Limb (tissue), 2 donors: ENCODE measurements around the gene MBD5.

ENCODE experiments used
- DNase-seq, 2 donors: peaks; one replicate each; pipeline ENCODE4 v3.0.0-alpha.2; 2016; ENCODE audit errors: extremely low spot score in 2 of 2

MBD5 gene

GRCh38 chr2:148022882-148023281, 2.0 kb downstream of the MBD5 start:
- DNase-seq, result no peak

GRCh38 chr2:148023861-148024260, 3.0 kb downstream of the MBD5 start:
- DNase-seq, result no peak

- no peak for DNase-seq
These were observed 5.7 kb downstream of the MBD5 start for GRCh38 chr2:148026573-148026972.

DNA sequence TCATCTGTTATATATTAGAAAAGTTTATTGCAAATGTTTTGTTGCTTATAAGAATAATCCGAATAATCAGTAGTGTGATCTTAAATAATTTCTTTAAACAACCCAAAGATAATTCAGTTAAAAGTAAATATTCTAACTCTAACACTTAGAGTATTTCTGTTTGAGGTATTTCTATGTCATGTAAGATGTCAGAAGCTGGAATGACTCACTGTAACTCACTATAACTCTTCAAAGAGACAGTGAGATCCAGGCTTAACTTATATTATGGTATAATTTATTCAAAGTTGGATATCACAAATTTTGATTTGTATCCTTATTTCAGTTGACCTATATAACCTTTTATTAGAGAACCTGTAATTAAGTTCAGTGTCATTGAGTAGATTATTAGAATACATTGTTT, 6.9 kb downstream of the MBD5 start:
- DNase-seq, result no peak

GRCh38 chr2:148028781-148029180, 7.9 kb downstream of the MBD5 start:
- DNase-seq, result no peak

- DNase-seq, result no peak
These were observed 10.3 kb downstream of the MBD5 start for GRCh38 chr2:148031152-148031551.

DNA sequence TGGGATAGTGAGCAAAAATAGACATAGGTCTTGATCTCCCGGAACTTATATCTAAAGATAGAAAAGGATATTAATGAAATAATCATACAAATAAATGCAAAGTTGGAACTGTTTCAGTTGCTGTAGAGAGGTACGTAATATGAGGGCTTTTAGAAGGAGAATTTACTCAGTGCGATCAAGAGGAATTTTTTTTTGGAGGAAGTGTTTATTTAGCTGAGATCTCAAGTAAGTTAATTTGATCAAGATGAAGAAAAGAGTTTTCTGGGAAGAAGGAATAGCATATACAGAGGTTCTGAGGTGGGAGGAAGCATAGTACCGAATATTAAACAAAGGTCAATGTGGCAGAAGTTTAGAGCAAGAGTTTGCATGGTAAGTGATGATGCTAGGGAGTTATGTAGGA, 11.3 kb downstream of the MBD5 start:
- DNase-seq, result no peak

- no peak for DNase-seq
These were observed 18.9 kb downstream of the MBD5 start for GRCh38 chr2:148039783-148040182.

- DNase-seq, result no peak
These were observed 21.3 kb downstream of the MBD5 start for GRCh38 chr2:148042219-148042618.

DNA sequence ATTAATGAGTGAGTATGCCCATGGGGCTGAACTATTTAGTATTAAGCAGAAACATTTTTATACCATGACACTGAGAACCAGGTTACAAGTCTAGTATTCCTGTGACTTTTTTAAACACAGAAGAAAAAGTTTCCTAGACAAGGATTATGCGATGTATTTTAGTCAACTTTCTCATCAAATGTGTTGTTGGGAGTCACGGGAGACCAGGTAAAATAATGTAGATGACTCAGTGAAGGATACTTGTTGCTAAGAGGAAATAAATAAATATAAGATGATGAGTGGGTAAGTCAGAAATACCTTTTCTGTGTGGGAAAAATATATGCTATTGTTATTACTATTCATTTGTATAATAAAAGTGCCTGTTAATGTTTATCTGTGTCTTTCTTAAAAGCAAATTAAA, 23.4 kb downstream of the MBD5 start:
- no peak for DNase-seq

GRCh38 chr2:148046802-148047201, 25.9 kb downstream of the MBD5 start:
- no peak for DNase-seq

DNA sequence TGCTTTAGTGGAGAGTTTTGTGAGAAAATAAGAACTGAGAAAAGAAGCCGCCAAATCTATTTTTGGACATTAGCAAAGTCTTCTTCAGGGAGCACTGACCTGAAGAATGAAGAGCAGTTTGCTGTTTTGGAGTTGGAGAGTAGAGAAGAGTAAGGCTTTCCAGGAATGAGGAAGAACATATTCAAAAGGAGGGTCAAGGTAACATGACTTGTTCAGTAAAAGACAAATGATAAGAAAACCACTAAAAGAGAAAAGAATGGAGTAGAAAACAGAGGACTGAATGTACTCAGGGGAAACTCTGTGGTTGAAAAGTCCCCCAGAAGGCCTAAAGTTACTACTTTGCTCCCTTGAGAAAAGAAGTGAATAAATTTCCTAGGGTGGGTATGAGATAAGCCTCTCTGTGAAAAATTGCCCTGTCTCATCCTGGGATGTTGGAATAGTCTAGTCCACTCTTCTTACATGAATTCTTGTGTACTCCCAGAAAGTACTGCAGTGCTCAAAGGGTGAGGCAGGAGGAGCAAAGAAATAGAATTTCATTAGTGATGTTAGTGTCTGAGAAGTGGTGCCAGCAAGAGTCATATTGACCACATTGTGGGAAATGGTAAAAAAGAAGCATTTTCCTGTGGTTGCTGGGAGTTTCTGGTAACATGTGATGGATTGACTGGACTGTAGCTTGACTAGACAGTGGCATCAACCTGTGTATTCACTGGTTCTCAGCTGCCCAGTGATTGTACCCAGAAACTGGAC, 27.8 kb downstream of the MBD5 start:
- DNase-seq, result no peak

GRCh38 chr2:148049284-148049683, 28.4 kb downstream of the MBD5 start:
- no peak for DNase-seq

DNA sequence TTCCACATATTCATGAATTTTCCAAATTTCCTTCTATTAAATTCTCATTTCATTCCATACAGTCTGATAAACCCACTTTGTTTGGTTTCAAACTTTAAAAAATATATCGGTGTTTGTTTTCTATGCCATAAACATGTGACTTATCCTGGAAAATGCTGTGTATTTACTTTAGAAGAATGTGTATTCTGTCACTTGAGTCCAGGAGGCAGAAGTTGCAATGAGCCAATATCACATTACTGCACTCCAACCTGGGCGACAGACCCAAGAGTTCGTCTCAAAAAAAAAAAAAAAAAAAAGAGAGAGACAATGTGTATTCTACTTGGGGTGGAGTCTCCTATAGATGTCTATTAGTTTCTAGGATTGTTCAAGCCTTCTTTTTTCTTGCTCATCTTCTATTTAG, 31.8 kb downstream of the MBD5 start:
- DNase-seq, result no peak

DNA sequence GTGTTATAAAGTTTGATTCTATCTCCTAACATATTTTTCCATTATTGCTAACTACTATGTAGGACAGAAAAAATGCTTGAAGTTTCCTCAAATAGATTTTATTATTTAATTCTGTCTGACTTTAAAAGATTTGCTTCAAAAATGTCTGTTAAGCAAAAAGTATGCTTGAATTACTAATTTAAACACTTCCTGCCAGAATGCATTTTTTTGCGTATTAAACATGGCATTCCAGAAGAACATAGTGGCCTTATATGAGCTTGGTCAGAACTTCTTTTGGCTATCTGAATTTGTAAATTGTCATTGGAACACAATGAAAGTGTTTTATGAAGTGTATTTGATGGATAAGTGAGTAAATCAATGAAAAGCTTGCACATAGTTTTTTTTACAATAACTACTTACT, 37.8 kb downstream of the MBD5 start:
- no peak for DNase-seq

GRCh38 chr2:148063633-148064032, 42.7 kb downstream of the MBD5 start:
- no peak for DNase-seq

GRCh38 chr2:148065936-148066335, 45.0 kb downstream of the MBD5 start:
- no peak for DNase-seq

GRCh38 chr2:148067801-148068200, 46.9 kb downstream of the MBD5 start:
- no peak for DNase-seq

GRCh38 chr2:148071351-148071750, 50.5 kb downstream of the MBD5 start:
- DNase-seq, result no peak

GRCh38 chr2:148096012-148096411, 75.1 kb downstream of the MBD5 start:
- DNase-seq, result no peak

- DNase-seq, result no peak
These were observed 81.8 kb downstream of the MBD5 start for GRCh38 chr2:148102641-148103040.

- no peak for DNase-seq
These were observed 83.1 kb downstream of the MBD5 start for GRCh38 chr2:148103946-148104345.

GRCh38 chr2:148106331-148106730, 85.4 kb downstream of the MBD5 start:
- no peak for DNase-seq

GRCh38 chr2:148108385-148108784, 87.5 kb downstream of the MBD5 start:
- no peak for DNase-seq
